HG03432 (cell line): ENCODE measurements around the gene TBC1D17.
A peak's percentile ranks its signal among the peaks of the same experiment; 100 is the strongest.

Source experiments
- ATAC-seq: cut with Tn5 transposase; IDR thresholded peaks from one replicate; pipeline ENCODE4 v1.9.1; 2021; ENCODE audit warnings: mild to moderate bottlenecking, moderate library complexity; ENCODE audit not compliant: unreplicated experiment

The TBC1D17 gene

DNA sequence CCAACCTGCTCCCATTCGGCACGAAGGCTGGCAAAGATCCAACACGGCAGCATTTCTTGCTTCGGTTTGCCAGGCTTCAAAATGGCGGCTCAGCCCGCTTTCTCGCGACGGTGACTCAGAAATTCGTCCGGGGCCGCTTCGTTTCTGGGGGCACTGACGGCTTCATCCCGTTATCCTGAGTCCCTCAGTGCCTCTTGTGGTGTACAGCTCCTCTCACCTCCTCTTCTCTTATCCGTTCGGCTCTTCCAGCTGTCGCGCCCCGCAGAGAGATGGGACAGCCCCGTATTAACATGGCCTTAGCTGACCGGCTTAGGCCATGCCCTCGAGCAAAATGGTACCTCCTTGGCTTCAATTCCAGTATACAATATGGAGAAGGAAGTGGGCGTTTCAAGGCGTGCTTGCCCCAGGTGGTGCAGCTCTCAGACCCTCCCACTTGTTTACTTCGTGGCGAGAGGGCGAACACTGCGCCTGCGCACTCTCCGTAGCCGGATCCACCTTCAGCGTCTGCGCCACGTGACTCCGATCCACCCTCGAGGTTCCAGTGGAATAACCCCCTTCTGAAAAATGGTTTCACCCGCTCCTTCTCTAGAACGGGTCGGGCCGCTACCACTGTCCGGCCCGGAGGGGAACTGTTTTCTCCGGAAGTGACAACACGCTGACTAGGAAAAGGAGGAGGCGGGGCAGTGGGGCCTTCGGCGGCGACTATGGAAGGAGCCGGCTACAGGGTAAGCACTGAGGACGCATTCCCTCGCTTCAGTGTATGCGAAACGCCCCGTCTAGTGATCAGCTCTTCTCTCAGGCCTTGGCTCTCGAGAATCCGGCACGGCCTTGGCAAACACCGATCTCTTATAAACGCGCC, at the start of gene TBC1D17, which contains the start of gene AKT1S1:
TSS of gene TBC1D17 (plus strand) at position 683 of the 859 bp plus-strand sequence. CDS start at position 705, 22 bp downstream.
TSS of gene AKT1S1 (minus strand) at position 336 of the 859 bp plus-strand sequence. CDS start 4,060 bp downstream, outside the sequence.
- peak; percentile 61 for ATAC-seq

DNA sequence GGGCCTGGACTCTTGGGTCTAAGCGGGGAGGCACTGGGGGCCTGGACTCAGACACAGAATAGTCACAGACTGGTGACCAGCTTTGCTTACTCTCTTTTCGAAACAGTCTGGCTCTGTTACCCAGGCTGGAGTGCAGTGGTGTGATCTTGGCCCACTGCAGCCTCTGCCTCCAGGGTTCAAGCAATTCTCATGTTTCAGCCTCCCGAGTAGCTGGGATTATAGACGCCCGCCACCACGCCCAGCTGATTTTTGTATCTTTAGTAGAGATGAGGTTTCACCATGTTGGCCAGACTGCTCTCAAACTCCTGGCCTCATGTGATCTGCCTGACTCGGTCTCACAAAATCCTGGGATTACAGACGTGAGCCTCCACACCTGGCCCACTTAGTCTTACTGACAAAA, 48.3 kb upstream of the TBC1D17 start:
- no peak for ATAC-seq

- no peak for ATAC-seq
Measured at GRCh38 chr19:49829721-49830120, 47.8 kb upstream of the TBC1D17 start.

DNA sequence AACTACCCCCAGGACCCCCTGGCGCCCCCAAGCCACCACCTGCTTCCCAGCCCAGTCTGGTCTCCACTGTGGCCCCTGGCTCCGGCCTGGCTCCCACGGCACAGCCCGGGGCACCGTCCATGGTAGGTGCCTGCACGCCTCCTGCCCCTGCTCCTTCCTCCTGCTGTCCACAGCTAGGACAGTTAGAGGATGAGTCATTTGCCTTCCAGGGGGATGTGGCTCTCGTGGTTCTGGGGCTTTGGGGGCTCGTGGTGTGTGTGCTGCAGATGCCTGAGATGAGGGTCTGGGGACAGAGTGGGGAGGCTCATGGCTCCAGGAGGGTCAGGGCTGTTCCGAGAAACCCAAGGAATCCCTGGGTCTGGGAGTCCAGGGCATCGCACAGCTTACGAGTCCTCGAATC, 46.7 kb upstream of the TBC1D17 start:
- no peak for ATAC-seq

DNA sequence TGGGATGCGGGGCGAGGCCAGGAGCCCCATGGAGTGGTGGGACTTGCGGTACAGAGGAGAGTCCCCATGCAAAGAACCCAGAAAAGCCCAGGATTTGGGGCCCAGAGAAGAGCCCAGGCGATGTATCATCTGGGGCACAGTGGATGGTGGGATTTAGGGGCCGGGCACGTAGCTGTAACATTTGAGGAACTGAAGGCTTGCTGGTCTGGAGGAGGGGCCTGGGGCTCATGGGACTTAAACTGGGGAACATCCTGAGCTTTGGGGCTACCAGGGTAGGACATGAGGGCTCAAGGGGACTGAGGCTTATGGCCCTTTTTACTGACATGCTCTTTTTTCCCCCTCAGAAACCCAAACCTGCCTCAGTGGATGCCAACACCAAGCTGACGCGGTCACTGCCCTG, 45.9 kb upstream of the TBC1D17 start:
- ATAC-seq, result no peak

DNA sequence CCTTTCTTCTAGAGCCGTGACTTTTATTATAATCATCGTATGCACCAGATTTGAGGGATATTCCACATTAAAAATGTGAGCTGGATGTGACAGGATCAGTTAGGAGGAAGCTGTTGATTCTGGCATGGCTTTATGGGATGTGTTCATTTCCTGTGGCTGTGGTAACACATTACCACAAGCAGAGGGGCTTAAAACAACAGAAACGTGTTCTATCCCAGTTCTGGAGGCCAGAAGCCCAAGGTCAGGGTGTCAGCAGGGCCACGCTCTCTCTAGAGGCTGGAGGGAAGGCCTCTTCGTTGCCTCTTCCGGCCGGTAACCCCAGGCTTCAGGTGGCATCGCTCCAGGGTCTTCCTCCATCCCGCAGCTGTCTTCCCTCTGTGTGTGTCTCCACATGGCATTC, 44.9 kb upstream of the TBC1D17 start:
- no peak for ATAC-seq

GRCh38 chr19:49833599-49833998, 43.9 kb upstream of the TBC1D17 start:
- ATAC-seq, result no peak

DNA sequence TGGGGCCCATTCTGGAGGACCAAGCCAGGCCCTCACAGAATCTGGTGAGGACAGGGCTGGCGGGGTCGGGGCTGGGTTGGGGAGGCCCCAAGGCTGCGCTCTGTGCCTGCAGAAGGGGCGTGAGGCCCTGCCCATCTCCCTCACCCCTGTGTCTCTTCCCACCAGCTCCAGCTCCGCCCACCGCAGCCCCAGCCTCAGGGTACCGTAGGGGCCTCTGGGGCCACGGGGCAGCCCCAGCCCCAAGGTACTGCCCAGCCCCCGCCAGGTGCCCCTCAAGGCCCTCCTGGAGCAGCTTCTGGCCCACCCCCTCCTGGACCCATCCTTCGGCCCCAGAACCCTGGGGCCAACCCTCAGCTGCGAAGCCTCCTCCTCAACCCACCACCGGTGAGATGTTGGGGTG, 41.9 kb upstream of the TBC1D17 start:
- ATAC-seq, result no peak

DNA sequence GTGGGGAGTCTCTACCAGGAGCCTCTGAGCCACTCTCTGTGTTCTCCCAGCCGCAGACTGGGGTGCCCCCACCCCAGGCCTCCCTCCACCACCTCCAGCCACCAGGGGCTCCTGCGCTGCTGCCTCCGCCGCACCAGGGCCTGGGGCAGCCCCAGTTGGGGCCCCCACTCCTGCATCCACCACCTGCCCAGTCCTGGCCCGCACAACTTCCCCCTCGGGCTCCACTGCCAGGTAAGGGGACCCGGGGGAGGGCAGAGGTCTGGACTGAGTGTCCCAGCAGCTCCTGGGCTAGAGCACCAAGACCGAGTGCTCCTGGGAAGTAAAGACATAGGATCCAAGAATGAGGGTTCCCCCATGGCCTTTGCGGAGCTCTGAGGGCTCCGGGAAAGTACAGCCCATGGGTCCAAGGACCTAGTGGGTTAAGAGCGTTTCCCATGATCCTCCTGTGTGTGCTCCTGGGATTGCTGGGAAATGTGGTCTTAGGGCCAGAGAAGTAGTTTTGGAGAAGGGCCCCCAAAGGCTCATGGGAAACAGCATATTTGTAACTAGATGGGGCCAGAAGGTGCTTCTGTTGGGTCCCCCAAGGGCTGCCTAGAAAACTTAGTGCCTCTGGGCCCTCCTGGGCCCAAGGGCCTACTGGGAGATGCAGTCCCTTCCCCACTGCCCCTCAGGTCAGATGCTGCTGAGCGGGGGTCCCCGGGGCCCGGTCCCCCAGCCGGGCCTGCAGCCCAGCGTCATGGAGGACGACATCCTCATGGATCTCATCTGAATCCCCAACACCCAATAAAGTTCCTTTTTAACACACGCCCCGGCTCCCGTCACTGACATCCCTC, 41.1 kb upstream of the TBC1D17 start:
- no peak for ATAC-seq

DNA sequence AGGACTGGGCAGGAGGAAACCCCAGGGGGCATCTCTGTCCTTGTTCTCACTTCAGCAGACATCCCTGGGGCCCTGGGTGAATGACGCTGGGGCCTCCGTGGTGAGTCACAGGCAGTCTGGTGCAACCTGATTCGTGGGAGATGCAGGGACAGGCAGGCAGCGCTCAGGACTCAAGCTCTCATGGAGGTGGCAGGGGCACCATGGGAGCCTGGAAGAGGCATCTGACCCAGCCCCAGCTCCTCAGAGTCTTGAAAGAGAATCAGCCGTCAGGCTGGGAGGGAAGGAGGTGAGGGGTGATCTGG, 40.5 kb upstream of the TBC1D17 start:
- ATAC-seq, result no peak

- no peak for ATAC-seq
Measured at GRCh38 chr19:49837425-49837824, 40.1 kb upstream of the TBC1D17 start.

DNA sequence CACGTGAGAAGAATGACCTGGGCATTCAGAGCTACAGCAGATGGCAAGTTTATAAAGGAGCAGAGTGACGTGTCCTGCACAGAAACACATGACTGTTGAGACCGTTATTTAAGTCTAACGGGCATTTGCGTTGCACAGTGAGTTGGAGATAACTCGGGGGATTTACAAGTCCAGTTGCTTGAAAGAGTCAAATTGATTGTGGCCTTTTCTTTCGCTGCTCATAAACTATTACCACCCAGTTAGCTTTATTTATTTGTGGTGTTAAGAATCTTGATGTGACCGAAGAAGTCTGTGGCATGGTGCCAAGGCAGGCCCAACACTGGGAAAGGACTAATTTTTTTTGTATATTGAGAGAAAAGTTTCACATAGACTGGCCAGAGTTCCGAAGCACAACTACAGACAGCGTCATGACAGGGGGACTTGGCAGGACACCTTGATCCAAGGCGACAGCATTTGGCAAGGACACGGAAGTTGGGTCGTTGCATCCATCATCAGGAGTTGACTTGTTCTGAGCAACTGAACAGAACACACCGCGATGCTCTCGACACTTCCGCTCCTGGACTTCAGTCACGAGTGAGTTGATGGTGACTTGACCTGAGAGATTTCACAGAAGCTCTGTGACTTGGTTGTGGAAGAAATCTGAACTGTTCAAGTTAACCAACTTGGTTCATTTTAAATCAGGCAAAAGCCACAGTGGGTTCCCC, 38.5 kb upstream of the TBC1D17 start:
- no peak for ATAC-seq

- no peak for ATAC-seq
Measured at GRCh38 chr19:49839713-49840112, 37.8 kb upstream of the TBC1D17 start.

GRCh38 chr19:49840321-49840720, 37.2 kb upstream of the TBC1D17 start:
- ATAC-seq, result no peak

DNA sequence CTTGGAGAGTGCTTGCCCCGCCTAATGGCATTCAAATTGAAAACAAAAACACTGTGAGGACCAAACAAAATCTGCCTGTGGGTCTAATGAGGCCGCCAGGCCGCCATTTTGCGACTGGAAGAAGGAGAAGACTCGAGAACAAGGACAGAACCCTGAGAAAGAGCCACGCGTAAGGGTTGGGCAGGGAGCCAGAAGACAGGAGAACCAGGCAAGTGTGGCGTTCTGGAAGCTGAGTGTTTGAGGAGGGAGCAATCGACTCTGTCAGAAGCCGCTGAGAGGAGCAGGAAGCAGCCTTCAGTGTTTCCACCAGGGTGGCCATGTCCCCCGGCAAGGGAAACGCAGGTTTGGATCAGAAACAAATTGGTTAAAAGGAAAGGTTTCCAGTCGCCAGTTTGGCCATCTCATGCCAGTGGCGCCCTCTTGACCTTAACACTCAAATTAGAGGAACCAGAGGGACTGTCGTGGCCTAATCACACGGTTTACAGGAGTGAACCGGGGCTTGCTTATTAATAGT, 36.7 kb upstream of the TBC1D17 start:
- ATAC-seq, result no peak

DNA sequence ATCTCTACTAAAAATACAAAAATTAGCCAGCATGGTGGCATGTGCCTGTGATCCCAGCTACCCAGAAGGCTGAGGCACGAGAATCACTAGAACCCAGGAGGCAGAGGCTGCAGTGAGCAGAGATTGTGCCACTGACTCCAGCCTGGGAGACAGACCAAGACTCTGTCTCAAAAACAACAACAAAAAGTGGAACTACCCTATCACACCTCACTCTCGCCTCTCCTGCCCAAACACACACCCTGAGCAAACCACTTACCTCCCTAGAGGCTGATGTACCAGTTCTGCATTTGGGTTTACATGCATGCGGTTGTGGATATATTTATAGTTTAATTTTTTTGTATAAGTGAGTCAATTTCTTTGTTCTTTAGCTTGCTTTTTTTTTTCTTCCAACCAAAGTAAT, 34.2 kb upstream of the TBC1D17 start:
- no peak for ATAC-seq

- ATAC-seq, result no peak
Measured at GRCh38 chr19:49844138-49845095, 33.1 kb upstream of the TBC1D17 start.

DNA sequence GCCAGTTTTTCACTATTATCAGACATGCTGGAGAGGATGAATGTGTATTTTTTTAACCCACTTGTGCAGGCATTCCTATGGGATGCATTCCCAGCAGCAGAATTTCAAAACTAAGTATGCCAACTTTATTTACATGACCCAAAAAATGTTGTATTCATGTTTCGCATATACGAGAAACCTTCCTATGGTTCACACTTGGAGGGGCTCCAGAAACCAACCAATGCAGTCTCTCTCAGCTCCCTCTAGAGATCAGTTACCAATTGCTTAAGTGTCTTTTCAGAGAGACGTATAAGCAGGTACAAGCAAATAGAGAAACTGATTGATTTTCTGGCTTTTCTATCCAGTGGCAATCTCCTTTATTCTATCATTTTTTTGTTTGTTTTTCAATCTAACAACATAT, 32.1 kb upstream of the TBC1D17 start:
- no peak for ATAC-seq

- ATAC-seq, result no peak
Measured at GRCh38 chr19:49846408-49846807, 31.1 kb upstream of the TBC1D17 start.
